Esophagus squamous epithelium (tissue), 4 donors: ENCODE measurements around the gene VEGFB.

Source experiments
- CTCF ChIP-seq, 6 experiments: fragments of 450-650 bp in 4 of 6; fragments of 200-600 bp in 2 of 6; sonication (generic) in 2 of 6; IDR thresholded peaks; one replicate each; pipeline ENCODE4 v1.5.1; 2016 to 2019; ENCODE audit warnings: antibody characterized with exemption in 6 of 6, mild to moderate bottlenecking in 4 of 6, moderate library complexity in 4 of 6
- POLR2A ChIP-seq, 4 donors: fragments of 450-650 bp; IDR thresholded peaks; one replicate each; pipeline ENCODE4 v1.6.1; 2017; ENCODE audit warnings: antibody characterized with exemption in 4 of 4, mild to moderate bottlenecking in 4 of 4, moderate library complexity in 3 of 4

GRCh38 chr11:64185175-64185692 is 49.1 kb upstream of the VEGFB start:
- TF ChIP-seq CTCF (IDR thresholded peaks at IDR 0.05), result peak in 5 of 6 experiments; percentile 28 to 59 (median 52)
- peak in 3 of 4 donors; percentile 61 to 98 (median 98) for TF ChIP-seq POLR2A (IDR thresholded peaks at IDR 0.05)
